ENCODE results near the gene SCFD1.
A peak's percentile ranks its signal among the peaks of the same experiment; 100 is the strongest.

The SCFD1 gene

DNA sequence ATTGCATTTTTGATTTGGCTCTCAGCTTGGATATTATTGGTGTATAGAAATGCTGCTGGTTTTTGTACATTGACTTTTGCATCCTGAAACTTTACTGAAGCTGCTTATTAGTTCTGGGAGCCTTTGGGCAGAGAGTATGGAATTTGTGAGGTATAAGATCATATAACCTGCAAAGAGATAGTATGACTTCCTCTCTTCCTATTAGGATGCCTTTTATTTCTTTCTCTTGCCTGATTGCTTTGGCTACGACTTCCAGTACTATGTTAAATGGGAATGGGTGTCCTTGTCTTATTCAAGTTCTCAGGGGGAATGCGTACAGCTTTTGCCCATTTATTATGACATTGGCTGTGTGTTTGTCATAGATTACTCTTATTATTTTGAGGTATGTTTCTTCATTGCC, 23.5 kb downstream of the SCFD1 start:
- CTCF ChIA-PET: no interaction called here
- TF ChIP-seq ZNF384 (IDR thresholded peaks at IDR 0.05) (no peak), ARNT (IDR thresholded peaks at IDR 0.05) (no peak), NFRKB (IDR thresholded peaks at IDR 0.05) (no peak), CTBP1 (IDR thresholded peaks at IDR 0.05; ENCODE audit: borderline replicate concordance) (no peak), BHLHE40 (IDR thresholded peaks at IDR 0.05; ENCODE audit: borderline replicate concordance) (no peak), SUZ12 (IDR thresholded peaks at IDR 0.05) (no peak), HDGF (IDR thresholded peaks at IDR 0.05; ENCODE audit: borderline replicate concordance) (no peak), FOXA1 (IDR thresholded peaks at IDR 0.05) (no peak), FOXM1 (IDR thresholded peaks at IDR 0.05; ENCODE audit: borderline replicate concordance) (no peak)
- DNase-seq (ENCODE audit: extremely low spot score): no peak
- POLR2A ChIA-PET: no interaction called here

DNA sequence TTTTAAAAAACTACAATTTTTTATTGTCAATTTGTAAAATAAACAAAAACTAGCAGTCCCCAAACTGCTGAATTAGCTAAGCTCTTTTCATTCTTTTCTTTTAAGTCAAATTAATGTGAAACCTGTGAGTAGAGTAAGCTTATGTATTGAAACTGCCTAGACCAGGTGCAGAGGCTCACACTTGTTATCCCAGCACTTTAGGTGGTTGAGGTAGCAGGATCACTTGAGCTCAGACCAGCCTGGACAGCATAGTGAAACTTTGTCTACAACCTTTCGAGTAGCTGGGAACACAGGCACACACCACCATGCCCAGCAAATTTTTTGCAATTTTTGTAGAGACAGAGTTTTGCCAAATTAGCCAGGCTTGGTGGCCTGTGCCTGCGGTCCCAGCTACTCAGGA, 26.4 kb downstream of the SCFD1 start:
- ChIA-PET POLR2A (no interaction called here), CTCF (interaction anchor here (0.7 kb wide), 1 partner anchor 98 kb away, joined by 3 read pairs; no protein-coding TSS in a partner anchor)

DNA sequence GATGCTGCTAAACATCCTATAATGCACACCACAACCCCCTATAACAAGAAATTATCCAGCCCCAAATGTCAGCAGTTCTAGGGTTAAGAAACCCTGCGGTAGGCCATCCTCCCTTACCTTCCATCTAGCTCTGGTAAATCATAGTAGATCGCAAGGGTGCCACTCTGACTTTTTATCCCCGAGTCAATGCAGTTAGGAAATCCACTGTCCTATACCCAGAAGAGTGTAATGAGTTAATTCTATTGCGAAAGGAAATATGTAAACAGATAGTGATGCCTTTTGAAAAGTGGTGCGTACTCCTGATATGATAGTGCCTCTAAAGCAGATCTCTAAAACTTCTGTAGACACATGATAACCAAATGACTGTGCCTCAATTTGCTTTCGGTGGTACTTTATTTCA, 29.8 kb downstream of the SCFD1 start:
- DNase-seq (ENCODE audit: extremely low spot score): no peak
- ChIA-PET POLR2A (no interaction called here), CTCF (no interaction called here)
- no peak for TF ChIP-seq FOXK2 (IDR thresholded peaks at IDR 0.05)
- TF ChIP-seq L3MBTL2 (conservative IDR thresholded peaks at IDR 0.05): no peak
- no peak for TF ChIP-seq NFRKB (IDR thresholded peaks at IDR 0.05)
- no peak for TF ChIP-seq SUZ12 (IDR thresholded peaks at IDR 0.05)
- no peak for TF ChIP-seq BHLHE40 (IDR thresholded peaks at IDR 0.05; ENCODE audit: borderline replicate concordance)
- TF ChIP-seq FOXM1 (IDR thresholded peaks at IDR 0.05; ENCODE audit: borderline replicate concordance): no peak
- TF ChIP-seq, protein P1, sequence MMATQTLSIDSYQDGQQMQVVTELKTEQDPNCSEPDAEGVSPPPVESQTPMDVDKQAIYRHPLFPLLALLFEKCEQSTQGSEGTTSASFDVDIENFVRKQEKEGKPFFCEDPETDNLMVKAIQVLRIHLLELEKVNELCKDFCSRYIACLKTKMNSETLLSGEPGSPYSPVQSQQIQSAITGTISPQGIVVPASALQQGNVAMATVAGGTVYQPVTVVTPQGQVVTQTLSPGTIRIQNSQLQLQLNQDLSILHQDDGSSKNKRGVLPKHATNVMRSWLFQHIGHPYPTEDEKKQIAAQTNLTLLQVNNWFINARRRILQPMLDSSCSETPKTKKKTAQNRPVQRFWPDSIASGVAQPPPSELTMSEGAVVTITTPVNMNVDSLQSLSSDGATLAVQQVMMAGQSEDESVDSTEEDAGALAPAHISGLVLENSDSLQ (IDR thresholded peaks at IDR 0.05): no peak
- TF ChIP-seq HDGF (IDR thresholded peaks at IDR 0.05; ENCODE audit: borderline replicate concordance): no peak
- no peak for TF ChIP-seq ARNT (IDR thresholded peaks at IDR 0.05)
- no peak for TF ChIP-seq ZNF384 (IDR thresholded peaks at IDR 0.05)
- no peak for TF ChIP-seq TARDBP (IDR thresholded peaks at IDR 0.05)
- TF ChIP-seq SP1 (IDR thresholded peaks at IDR 0.05): no peak
- no peak for TF ChIP-seq FOXA1 (IDR thresholded peaks at IDR 0.05)
- no peak for TF ChIP-seq CTBP1 (IDR thresholded peaks at IDR 0.05; ENCODE audit: borderline replicate concordance)
- TF ChIP-seq ELF4 (IDR thresholded peaks at IDR 0.05): no peak
- TF ChIP-seq LEF1 (IDR thresholded peaks at IDR 0.05; ENCODE audit: borderline replicate concordance): no peak

More for the DNA sequence above, 26.4 kb downstream of the SCFD1 start:
- DNase-seq (ENCODE audit: extremely low spot score): no peak
- no peak for TF ChIP-seq HDGF (IDR thresholded peaks at IDR 0.05; ENCODE audit: borderline replicate concordance)
- TF ChIP-seq ZNF384 (IDR thresholded peaks at IDR 0.05): no peak
- TF ChIP-seq SP1 (IDR thresholded peaks at IDR 0.05): no peak
- no peak for TF ChIP-seq FOXM1 (IDR thresholded peaks at IDR 0.05; ENCODE audit: borderline replicate concordance)
- no peak for TF ChIP-seq L3MBTL2 (conservative IDR thresholded peaks at IDR 0.05)

- no peak for DNase-seq (ENCODE audit: extremely low spot score)
- TF ChIP-seq CTBP1 (IDR thresholded peaks at IDR 0.05; ENCODE audit: borderline replicate concordance): no peak
- no peak for TF ChIP-seq BHLHE40 (IDR thresholded peaks at IDR 0.05; ENCODE audit: borderline replicate concordance)
- TF ChIP-seq NFRKB (IDR thresholded peaks at IDR 0.05): no peak
- TF ChIP-seq ZNF384 (IDR thresholded peaks at IDR 0.05): no peak
- TF ChIP-seq TARDBP (IDR thresholded peaks at IDR 0.05): no peak
- TF ChIP-seq, protein P1 (IDR thresholded peaks at IDR 0.05): no peak
- POLR2A ChIA-PET: no interaction called here
- CTCF ChIA-PET: no interaction called here
Observed at GRCh38 chr14:30655124-30655523, 33.0 kb downstream of the SCFD1 start.

- no peak for TF ChIP-seq L3MBTL2 (conservative IDR thresholded peaks at IDR 0.05)
- TF ChIP-seq SP1 (IDR thresholded peaks at IDR 0.05): no peak
- no peak for TF ChIP-seq ELF4 (IDR thresholded peaks at IDR 0.05)
- TF ChIP-seq FOXK2 (IDR thresholded peaks at IDR 0.05): no peak
- TF ChIP-seq HDGF (IDR thresholded peaks at IDR 0.05; ENCODE audit: borderline replicate concordance): no peak
- TF ChIP-seq, protein P1 (IDR thresholded peaks at IDR 0.05): no peak
- TF ChIP-seq ZNF384 (IDR thresholded peaks at IDR 0.05): no peak
- no peak for TF ChIP-seq BHLHE40 (IDR thresholded peaks at IDR 0.05; ENCODE audit: borderline replicate concordance)
- no peak for TF ChIP-seq TARDBP (IDR thresholded peaks at IDR 0.05)
- TF ChIP-seq FOXM1 (IDR thresholded peaks at IDR 0.05; ENCODE audit: borderline replicate concordance): no peak
- TF ChIP-seq SUZ12 (IDR thresholded peaks at IDR 0.05): no peak
- TF ChIP-seq NFRKB (IDR thresholded peaks at IDR 0.05): no peak
- no peak for TF ChIP-seq ARNT (IDR thresholded peaks at IDR 0.05)
- TF ChIP-seq FOXA1 (IDR thresholded peaks at IDR 0.05): no peak
- TF ChIP-seq CTBP1 (IDR thresholded peaks at IDR 0.05; ENCODE audit: borderline replicate concordance): no peak
- no peak for TF ChIP-seq LEF1 (IDR thresholded peaks at IDR 0.05; ENCODE audit: borderline replicate concordance)
- POLR2A ChIA-PET: no interaction called here
- CTCF ChIA-PET: no interaction called here
- no peak for DNase-seq (ENCODE audit: extremely low spot score)
Observed at GRCh38 chr14:30655658-30656057, 33.5 kb downstream of the SCFD1 start.

DNA sequence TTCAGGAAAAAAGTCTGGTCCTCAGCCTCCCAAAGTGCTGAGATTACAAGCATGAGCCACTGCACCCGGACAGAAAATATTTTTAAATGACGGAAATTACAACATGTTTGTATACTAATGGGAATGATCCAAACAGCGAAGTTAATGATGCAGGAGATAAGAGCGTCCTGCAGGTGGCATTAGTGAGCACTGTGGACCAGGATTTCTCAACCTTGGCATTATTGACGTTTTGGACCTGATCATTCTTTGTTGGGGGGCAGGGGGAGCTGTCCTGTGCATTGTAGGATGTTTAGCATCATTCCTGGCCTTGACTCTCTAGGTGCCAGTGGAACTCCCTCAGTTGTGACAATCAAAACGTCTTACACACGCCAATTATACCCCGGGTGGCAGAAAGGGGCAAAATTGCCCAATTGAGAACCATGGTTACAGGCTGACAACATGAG, 34.1 kb downstream of the SCFD1 start:
- TF ChIP-seq BHLHE40 (IDR thresholded peaks at IDR 0.05; ENCODE audit: borderline replicate concordance) (no peak), ELF4 (IDR thresholded peaks at IDR 0.05) (no peak), HDGF (IDR thresholded peaks at IDR 0.05; ENCODE audit: borderline replicate concordance) (no peak), SP1 (IDR thresholded peaks at IDR 0.05) (no peak), CTBP1 (IDR thresholded peaks at IDR 0.05; ENCODE audit: borderline replicate concordance) (no peak), FOXA1 (IDR thresholded peaks at IDR 0.05) (no peak), ARNT (IDR thresholded peaks at IDR 0.05) (no peak), FOXM1 (IDR thresholded peaks at IDR 0.05; ENCODE audit: borderline replicate concordance) (no peak), TARDBP (IDR thresholded peaks at IDR 0.05) (no peak), ZNF384 (IDR thresholded peaks at IDR 0.05) (no peak), FOXK2 (IDR thresholded peaks at IDR 0.05) (no peak), L3MBTL2 (conservative IDR thresholded peaks at IDR 0.05) (no peak), NFRKB (IDR thresholded peaks at IDR 0.05) (no peak), LEF1 (IDR thresholded peaks at IDR 0.05; ENCODE audit: borderline replicate concordance) (no peak), SUZ12 (IDR thresholded peaks at IDR 0.05) (no peak)
- TF ChIP-seq, protein P1 (IDR thresholded peaks at IDR 0.05): no peak
- DNase-seq (ENCODE audit: extremely low spot score): peak; percentile 41
- CTCF ChIA-PET: interaction anchor here (0.9 kb wide), 1 partner anchor 239 kb away, joined by 5 read pairs; no protein-coding TSS in a partner anchor
- POLR2A ChIA-PET: no interaction called here
